SK-N-SH (cell line): ENCODE measurements around the gene ZCCHC14. TPM values are rescaled to one million over a fixed set of nuclear protein-coding genes. Genes with fewer than 3 reads are reported as not detected.
A peak's percentile ranks its signal among the peaks of the same experiment; 100 is the strongest.

Source experiments
- CTCF ChIA-PET: fragments of 300-600, 350-600 bp; formaldehyde crosslinking; extraction: SDS; loops from one replicate; lab custom pipeline; 2021; lab: Yijun Ruan, JAX
- POLR2A ChIA-PET: fragments of 350-600 bp; sonication (Branson Sonifier 250); formaldehyde crosslinking; extraction: SDS; loops from one replicate; lab custom pipeline; 2020; ENCODE audit warnings: antibody characterized with exemption, inconsistent platforms; lab: Yijun Ruan, JAX
- DNase-seq: peaks from one replicate; pipeline ENCODE4 v3.0.0; 2012
- H2AFZ ChIP-seq: fragments of 200-600 bp; sonication (generic); 2 replicates; pipeline ENCODE4 v1.8.1; 2016; ENCODE audit warnings: antibody characterized with exemption, mild to moderate bottlenecking, low read depth
- H3F3A ChIP-seq: fragments of 200-600 bp; sonication (generic); replicated peaks from 2 replicates; pipeline ENCODE3; 2016; ENCODE audit warnings: antibody characterized with exemption, mild to moderate bottlenecking; ENCODE audit not compliant: insufficient read depth
- H3K27ac ChIP-seq, 2 experiments: fragments of 200-500 bp in 1 of 2; fragments of 200-600 bp in 1 of 2; sonication (Bioruptor generic) in 1 of 2; sonication (generic), shearing (Covaris generic) in 1 of 2; 2 replicates each; pipeline versions ENCODE4 v1.5.1 to v1.6.1; 2014 to 2016; ENCODE audit warnings: low read depth in 2 of 2, inconsistent platforms in 1 of 2, low read length in 1 of 2, mild to moderate bottlenecking in 1 of 2, mixed read lengths in 1 of 2
- H3K27me3 ChIP-seq: fragments of 200-600 bp; sonication (generic), shearing (Covaris generic); 2 replicates; pipeline ENCODE4 v1.6.1; 2016; ENCODE audit warnings: mixed run types; ENCODE audit not compliant: insufficient read depth
- H3K36me3 ChIP-seq, 2 experiments: fragments of 200-500 bp in 1 of 2; fragments of 200-600 bp in 1 of 2; sonication (Bioruptor generic) in 1 of 2; sonication (generic) in 1 of 2; replicated peaks in 1 of 2; 2 replicates each; pipeline versions ENCODE3 to v1.5.1; 2014 to 2016; ENCODE audit warnings: low read length in 1 of 2, mild to moderate bottlenecking in 1 of 2; ENCODE audit not compliant: insufficient read depth in 2 of 2, control insufficient read depth in 1 of 2
- H3K4me1 ChIP-seq, 2 experiments: fragments of 200-500 bp in 1 of 2; fragments of 200-600 bp in 1 of 2; sonication (Bioruptor generic) in 1 of 2; sonication (generic), shearing (Covaris generic) in 1 of 2; 2 replicates each; pipeline versions ENCODE4 v1.5.1 to v1.6.1; 2014 to 2016; ENCODE audit warnings: low read depth in 1 of 2, low read length in 1 of 2, mixed run types in 1 of 2; ENCODE audit not compliant: insufficient read depth in 2 of 2, control insufficient read depth in 1 of 2
- H3K4me2 ChIP-seq: fragments of 200-600 bp; sonication (generic), shearing (Covaris generic); 2 replicates; pipeline ENCODE4 v1.6.1; 2017; ENCODE audit warnings: mixed run types
- H3K4me3 ChIP-seq, 2 experiments: fragments of 200-500 bp in 1 of 2; fragments of 200-600 bp in 1 of 2; sonication (Bioruptor generic) in 1 of 2; sonication (generic), shearing (Covaris generic) in 1 of 2; 2 replicates each; pipeline versions ENCODE4 v1.5.1 to v1.8.1; 2014 to 2016; ENCODE audit warnings: low read depth in 2 of 2, inconsistent platforms in 1 of 2, low read length in 1 of 2, mild to moderate bottlenecking in 1 of 2, mixed read lengths in 1 of 2, moderate library complexity in 1 of 2
- H3K79me2 ChIP-seq: fragments of 200-600 bp; sonication (generic); 2 replicates; pipeline ENCODE4 v1.8.1; 2017; ENCODE audit warnings: mild to moderate bottlenecking; ENCODE audit not compliant: insufficient read depth
- H3K9ac ChIP-seq: fragments of 200-600 bp; sonication (generic); 2 replicates; pipeline ENCODE4 v1.6.1; 2017; ENCODE audit warnings: mixed run types
- H3K9me2 ChIP-seq: fragments of 200-600 bp; sonication (generic); 2 replicates; pipeline ENCODE4 v1.6.1; 2017; ENCODE audit warnings: mixed run types
- H3K9me3 ChIP-seq: fragments of 200-600 bp; sonication (generic); 2 replicates; pipeline ENCODE4 v1.6.1; 2017; ENCODE audit warnings: mixed run types, mild to moderate bottlenecking, moderate library complexity
- H4K20me1 ChIP-seq: fragments of 200-600 bp; sonication (generic); 2 replicates; pipeline ENCODE4 v1.6.1; 2017; ENCODE audit warnings: mild to moderate bottlenecking, mixed run types; ENCODE audit not compliant: insufficient read depth
- CTCF ChIP-seq: fragments of 200-600 bp; sonication (generic); IDR thresholded peaks from 2 replicates; pipeline ENCODE4 v1.6.1; 2017; ENCODE audit warnings: antibody characterized with exemption, mild to moderate bottlenecking, moderate library complexity
- EP300 ChIP-seq, 2 experiments: IDR thresholded peaks; 2 replicates each; pipeline versions ENCODE4 v1.4.0 to v1.6.1; 2012; ENCODE audit warnings: borderline replicate concordance in 1 of 2, low read depth in 1 of 2, low read length in 1 of 2
- EZH2phosphoT487 ChIP-seq: fragments of 200-600 bp; sonication (generic); IDR thresholded peaks from 2 replicates; pipeline ENCODE4 v1.6.1; 2017; ENCODE audit warnings: low read depth, mixed run types, mild to moderate bottlenecking, antibody characterized with exemption, moderate library complexity, borderline replicate concordance
- FOSL2 ChIP-seq: IDR thresholded peaks from 2 replicates; pipeline ENCODE4 v1.4.0; 2012; ENCODE audit warnings: low read depth, mild to moderate bottlenecking, moderate library complexity, borderline replicate concordance
- MAX ChIP-seq: IDR thresholded peaks from 2 replicates; pipeline ENCODE4 v1.4.0; 2012; ENCODE audit warnings: low read depth
- MXI1 ChIP-seq: IDR thresholded peaks from 2 replicates; pipeline ENCODE4 v1.6.1; 2012; ENCODE audit warnings: mild to moderate bottlenecking, low read depth, low read length, improper control_type of control experiment
- RAD21 ChIP-seq: IDR thresholded peaks from 2 replicates; pipeline ENCODE4 v1.6.1; 2012; ENCODE audit warnings: mild to moderate bottlenecking, low read length
- RCOR1 ChIP-seq: fragments of 150-350 bp; IDR thresholded peaks from 2 replicates; pipeline ENCODE4 v1.6.1; 2017; ENCODE audit warnings: antibody characterized with exemption, low read length
- TCF12 ChIP-seq: IDR thresholded peaks from 2 replicates; pipeline ENCODE4 v1.4.0; 2012
- WGBS: methylation state at CpG from one replicate; pipeline ENCODE4 v1.1.6; 2017; ENCODE audit warnings: low lambda C conversion rate; 5-methylcytosine and 5-hydroxymethylcytosine counted together
- polyA plus RNA-seq, 3 experiments: library from polyadenylated mRNA; depleted of rRNA; stranded (reverse); fragments of >200 nt; gene quantifications; 2 replicates each; pipeline ENCODE4 v1.2.3, GENCODE V29; 2012

ZCCHC14 gene
- polyA plus RNA-seq, 1 of the 3 experiments (the other 2 are of a cell fraction), result 5.7 TPM

- Histone ChIP-seq H2AFZ (no peak overlapping the region), H3K4me1 (peaks cover 2 to 8% of the 10 kb centered on the region in 2 experiments; a peak in 3 of 4 replicates), H3K4me2 (no peak overlapping the region), H3K9me3 (no peaks in the 10 kb centered on the region), H3K79me2 (no peaks in the 10 kb centered on the region), H4K20me1 (no peaks in the 10 kb centered on the region), H3K9me2 (no peaks in the 10 kb centered on the region), H3K36me3 (no peaks in the 10 kb centered on the region), H3K4me3 (no peak overlapping the region), H3K9ac (no peak overlapping the region), H3F3A (peaks cover 26% of the 10 kb centered on the region), H3K27me3 (no peaks in the 10 kb centered on the region), H3K27ac (no peak overlapping the region)
- TF ChIP-seq CTCF, result no peak
- TF ChIP-seq FOSL2, result no peak
- TF ChIP-seq MAX, result no peak
- no peak for TF ChIP-seq RCOR1
- ChIA-PET CTCF (no interaction called here), POLR2A (no interaction called here)
- WGBS, result 85% methylated on average over 5 of the region's 5 CpGs
- DNase-seq, result no peak
Measured at GRCh38 chr16:87502308-87502969, 9.6 kb upstream of the ZCCHC14 start.

GRCh38 chr16:87501117-87501516 is 8.3 kb upstream of the ZCCHC14 start:
- Histone ChIP-seq H3K4me3 (no peak overlapping the region), H3K27ac (no peak overlapping the region), H2AFZ (no peak overlapping the region), H3K4me1 (peaks cover 2 to 8% of the 10 kb centered on the region in 2 experiments; a peak in 3 of 4 replicates), H3K4me2 (no peak overlapping the region), H3K9ac (no peak overlapping the region), H3K27me3 (no peaks in the 10 kb centered on the region), H3F3A (peaks cover 26% of the 10 kb centered on the region), H3K9me2 (no peaks in the 10 kb centered on the region), H4K20me1 (no peaks in the 10 kb centered on the region), H3K9me3 (no peaks in the 10 kb centered on the region), H3K79me2 (no peaks in the 10 kb centered on the region), H3K36me3 (no peaks in the 10 kb centered on the region)
- TF ChIP-seq EP300 (IDR thresholded peaks at IDR 0.05; ENCODE audit: borderline replicate concordance in 1 of 2, low read depth in 1 of 2, low read length in 1 of 2), result no peak
- no peak for TF ChIP-seq MAX
- no peak for TF ChIP-seq EZH2phosphoT487
- TF ChIP-seq MXI1, result no peak
- DNase-seq, result no peak
- ChIA-PET CTCF (no interaction called here), POLR2A (no interaction called here)
- WGBS, result 87% methylated on average over 5 of the region's 5 CpGs

- peak overlapping the region; percentile 65; the same call in 1 of the 2 replicates for H3K4me2 ChIP-seq
- no peaks in the 10 kb centered on the region for H3K9me2 ChIP-seq
- no peak for DNase-seq
- H3K9ac ChIP-seq, result peak overlapping the region; percentile 22; the same call in 1 of the 2 replicates
- H3F3A ChIP-seq, result peaks cover 26% of the 10 kb centered on the region
- TF ChIP-seq RAD21 (no peak), FOSL2 (peak; percentile 55; the same call in 1 of the 2 replicates), TCF12 (peak; percentile 51)
- H2AFZ ChIP-seq, result peak overlapping the region; percentile 5; the same call in 1 of the 2 replicates
- H3K36me3 ChIP-seq, result no peaks in the 10 kb centered on the region
- ChIA-PET CTCF (interaction anchor here (0.8 to 2.0 kb wide), 4 partner anchors 12 to 136 kb away, joined by 3 to 6 read pairs (median 4); no protein-coding TSS in a partner anchor), POLR2A (no interaction called here)
- peak overlapping the region; percentile 23 to 73; a peak in 3 of 4 replicates for H3K27ac ChIP-seq
- WGBS, result 6% methylated on average over 2 of the region's 2 CpGs
- no peaks in the 10 kb centered on the region for H3K79me2 ChIP-seq
- peaks cover 2 to 8% of the 10 kb centered on the region in 2 experiments; a peak in 3 of 4 replicates for H3K4me1 ChIP-seq
- no peaks in the 10 kb centered on the region for H3K9me3 ChIP-seq
- no peaks in the 10 kb centered on the region for H4K20me1 ChIP-seq
- H3K4me3 ChIP-seq, result no peak overlapping the region; a peak in 1 of 4 replicates
- no peaks in the 10 kb centered on the region for H3K27me3 ChIP-seq
Measured at GRCh38 chr16:87499189-87499486, 6.3 kb upstream of the ZCCHC14 start.
